ENCODE results near the gene MIS18A.

- TF ChIP-seq CTCF (IDR thresholded peaks at IDR 0.05 in 8 of 11, conservative IDR thresholded peaks at IDR 0.05 in 3 of 11) = no peak
- no peak for TF ChIP-seq POLR2A (IDR thresholded peaks at IDR 0.05)
These were observed 26.1 kb upstream of the MIS18A start for GRCh38 chr21:32304998-32305397.

Measured in spleen (tissue), 7 donors.